Stimulated activated CD8-positive, alpha-beta memory T cell treated with anti-CD3 and anti-CD28 coated beads, Interleukin-15, amount 100 ng/mL, for 4 hours (primary cell): ENCODE data around the gene CTDSPL2.
"Not testable (repeated sequence)": the region's sequence is repeated elsewhere in the genome, so short reads cannot be mapped to it uniquely, and the experiment has no call there.

Experiments used
- DNase-seq, 2 donors: peaks; one replicate each; pipeline ENCODE4 v3.0.0-alpha.2; 2020; ENCODE audit warnings: low read depth in 2 of 2

The CTDSPL2 gene

GRCh38 chr15:44482090-44482489 lies 54.7 kb downstream of the CTDSPL2 start:
- DNase-seq: no peak

GRCh38 chr15:44485880-44486279 lies 58.5 kb downstream of the CTDSPL2 start:
- DNase-seq: no peak

GRCh38 chr15:44489464-44489863 lies 62.0 kb downstream of the CTDSPL2 start:
- DNase-seq: no peak

GRCh38 chr15:44490622-44491021 lies 63.2 kb downstream of the CTDSPL2 start:
- no peak for DNase-seq

GRCh38 chr15:44492040-44492439 lies 64.6 kb downstream of the CTDSPL2 start:
- no peak for DNase-seq

GRCh38 chr15:44492672-44493071 lies 65.2 kb downstream of the CTDSPL2 start:
- no peak for DNase-seq

- DNase-seq: no peak
Observed at GRCh38 chr15:44495562-44495961, 68.1 kb downstream of the CTDSPL2 start.

GRCh38 chr15:44500555-44500954 lies 73.1 kb downstream of the CTDSPL2 start:
- no peak for DNase-seq

GRCh38 chr15:44501768-44502366 lies 74.4 kb downstream of the CTDSPL2 start:
- DNase-seq: no peak

GRCh38 chr15:44516436-44516835 lies 89.0 kb downstream of the CTDSPL2 start:
- DNase-seq: no peak

GRCh38 chr15:44519537-44519936 lies 92.1 kb downstream of the CTDSPL2 start:
- DNase-seq: no peak

- DNase-seq: no peak
Observed at GRCh38 chr15:44525018-44525417, 97.6 kb downstream of the CTDSPL2 start.

- no peak for DNase-seq
Observed at GRCh38 chr15:44527241-44527640, 99.8 kb downstream of the CTDSPL2 start.

- no peak for DNase-seq
Observed at GRCh38 chr15:44529864-44530604, 102.6 kb downstream of the CTDSPL2 start.

- DNase-seq: no peak
Observed at GRCh38 chr15:44530653-44531052, 103.2 kb downstream of the CTDSPL2 start.

GRCh38 chr15:44532275-44532674 lies 104.8 kb downstream of the CTDSPL2 start:
- not testable (repeated sequence) for DNase-seq

- no peak for DNase-seq
Observed at GRCh38 chr15:44532689-44533088, 105.3 kb downstream of the CTDSPL2 start.

GRCh38 chr15:44535092-44535491 lies 107.7 kb downstream of the CTDSPL2 start:
- no peak for DNase-seq

- DNase-seq: no peak
Observed at GRCh38 chr15:44535523-44536301, 108.3 kb downstream of the CTDSPL2 start.

- DNase-seq: peak in 1 of 2 donors; percentile 42
Observed at GRCh38 chr15:44536302-44536961, 109.0 kb downstream of the CTDSPL2 start.

GRCh38 chr15:44536962-44537734 lies 109.7 kb downstream of the CTDSPL2 start, which contains the start of gene EIF3J:
TSS of gene EIF3J (plus strand) at chr15:44537147. CDS start at chr15:44537195, 48 bp downstream.
- peak; percentile 89 to 92 for DNase-seq
